Heart left ventricle (tissue), 13 donors: Measurements from ENCODE around the gene GPBP1.

Experiments used
- POLR2A ChIP-seq, 2 donors: fragments of 450-650 bp; IDR thresholded peaks; one replicate each; pipeline ENCODE4 v1.6.1; 2017; ENCODE audit warnings: antibody characterized with exemption in 2 of 2, mild to moderate bottlenecking in 2 of 2, moderate library complexity in 2 of 2
- TF ChIP-seq, protein P1 (sequence below), 12 donors: fragments of 200-600 bp; sonication (generic) in 4 of 12; IDR thresholded peaks; one replicate each; pipeline versions ENCODE4 v1.5.0 to v1.8.0; 2018 to 2022; ENCODE audit warnings: antibody characterized with exemption in 12 of 12, mild to moderate bottlenecking in 5 of 12
- donor health status: ischemic (EF 13 %, LVEDD 7.1; RV severe dilation, severe dysfunction).
- donor health status: DM: no; HTN: yes; CAD: no.
- donor health status: DM: no; HTN: no; CAD: no.
- donor health status: ischemic (EF 25% LVEDD 6.9; RV normal size, moderate dysfunction).
- donor health status: ischemic (EF 25% LVEDD 5.7; RV mildly dilated, moderate dysfunction).
- donor health status: ischemic (EF 35%, LVEDD 5.7; RV mildly dilated, moderate dysfunction).
- donor health status: nonischemic (EF 11% LVEDD 7.7; RV severe dilation, severe dysfunction).
- donor health status: DM: yes; HTN: yes; CAD: no.
- donor health status: PGD.
- donor health status: ischemic (EF 29% LVEDD 5.4; RV normal size, mild dysfunction).
- donor health status: nonischemic (EF 23%, LVEDD 6.1; RV moderate dilation, normal function).

DNA sequence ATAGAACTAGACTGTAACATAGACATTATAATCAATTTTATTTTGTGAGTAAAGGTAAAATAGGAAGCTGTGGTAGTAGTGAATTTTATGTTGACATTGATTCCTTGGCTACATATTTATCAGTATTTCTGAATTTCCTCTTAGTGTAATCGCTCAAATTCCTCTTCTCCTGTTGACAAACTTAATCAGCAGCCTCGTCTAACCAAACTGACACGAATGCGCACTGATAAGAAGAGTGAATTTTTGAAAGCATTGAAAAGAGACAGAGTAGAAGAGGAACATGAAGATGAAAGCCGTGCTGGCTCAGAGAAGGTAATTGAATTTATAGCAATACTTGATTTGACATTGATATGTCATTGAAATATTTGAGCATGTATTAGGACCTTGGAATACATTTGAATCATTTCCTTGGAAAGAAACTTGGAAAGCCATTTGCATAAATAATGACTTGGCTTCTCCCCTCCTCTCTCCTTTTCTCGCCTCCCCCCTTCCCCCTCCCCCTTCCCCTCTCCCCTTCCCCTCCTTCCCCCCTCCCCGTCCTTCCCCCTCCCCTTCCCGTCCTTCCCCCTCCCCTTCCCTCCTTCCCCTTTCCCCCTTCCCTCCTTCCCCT lies 75.5 kb downstream of the GPBP1 start:
- TF ChIP-seq, protein P1, sequence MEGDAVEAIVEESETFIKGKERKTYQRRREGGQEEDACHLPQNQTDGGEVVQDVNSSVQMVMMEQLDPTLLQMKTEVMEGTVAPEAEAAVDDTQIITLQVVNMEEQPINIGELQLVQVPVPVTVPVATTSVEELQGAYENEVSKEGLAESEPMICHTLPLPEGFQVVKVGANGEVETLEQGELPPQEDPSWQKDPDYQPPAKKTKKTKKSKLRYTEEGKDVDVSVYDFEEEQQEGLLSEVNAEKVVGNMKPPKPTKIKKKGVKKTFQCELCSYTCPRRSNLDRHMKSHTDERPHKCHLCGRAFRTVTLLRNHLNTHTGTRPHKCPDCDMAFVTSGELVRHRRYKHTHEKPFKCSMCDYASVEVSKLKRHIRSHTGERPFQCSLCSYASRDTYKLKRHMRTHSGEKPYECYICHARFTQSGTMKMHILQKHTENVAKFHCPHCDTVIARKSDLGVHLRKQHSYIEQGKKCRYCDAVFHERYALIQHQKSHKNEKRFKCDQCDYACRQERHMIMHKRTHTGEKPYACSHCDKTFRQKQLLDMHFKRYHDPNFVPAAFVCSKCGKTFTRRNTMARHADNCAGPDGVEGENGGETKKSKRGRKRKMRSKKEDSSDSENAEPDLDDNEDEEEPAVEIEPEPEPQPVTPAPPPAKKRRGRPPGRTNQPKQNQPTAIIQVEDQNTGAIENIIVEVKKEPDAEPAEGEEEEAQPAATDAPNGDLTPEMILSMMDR (IDR thresholded peaks at IDR 0.05) = no peak
- TF ChIP-seq POLR2A (IDR thresholded peaks at IDR 0.05) = no peak
